Measurements from ENCODE around the gene CTAG2. TPM values are rescaled to one million over a fixed set of nuclear protein-coding genes. Genes with fewer than 3 reads are reported as not detected.
"Not testable (repeated sequence)": the region's sequence is repeated elsewhere in the genome, so short reads cannot be mapped to it uniquely, and the experiment has no call there.

The CTAG2 gene
- total RNA-seq, 2 experiments from 2014 or later: not detected

DNA sequence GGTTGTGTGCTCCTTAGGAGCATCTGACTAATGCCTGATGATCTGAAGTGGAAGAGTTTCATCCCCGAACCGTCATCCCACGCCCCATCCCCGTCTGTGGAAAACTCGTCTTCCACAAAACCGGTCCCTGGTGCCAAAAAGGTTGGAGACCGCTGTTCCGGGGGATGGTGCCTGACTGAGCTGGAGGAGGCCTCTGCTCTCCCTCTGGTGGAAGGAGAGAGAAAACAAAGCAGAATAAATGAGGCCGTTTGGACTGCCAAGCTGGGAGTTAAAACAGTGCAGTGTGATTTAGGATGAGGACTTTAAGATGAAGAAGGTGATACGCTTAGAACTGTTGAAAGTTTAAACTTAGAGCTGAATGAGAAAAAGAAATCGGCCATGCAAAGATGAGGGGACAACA lies 19.7 kb downstream of the CTAG2 start:
- H3K4me1 Mint-ChIP-seq; H3K27ac Mint-ChIP-seq; H3K9me3 Mint-ChIP-seq; POLR2A ChIA-PET; H3K27me3 Mint-ChIP-seq; H3K36me3 Mint-ChIP-seq (ENCODE audit: low read depth); CTCF ChIA-PET; DNase-seq; H3K4me3 Mint-ChIP-seq: not testable (repeated sequence)

GRCh38 chrX:154630949-154631348 lies 22.4 kb downstream of the CTAG2 start:
- H3K27me3 Mint-ChIP-seq; CTCF ChIA-PET; POLR2A ChIA-PET; DNase-seq; H3K9me3 Mint-ChIP-seq; H3K4me3 Mint-ChIP-seq; H3K36me3 Mint-ChIP-seq (ENCODE audit: low read depth); H3K27ac Mint-ChIP-seq; H3K4me1 Mint-ChIP-seq: not testable (repeated sequence)

GRCh38 chrX:154628960-154629359 lies 24.4 kb downstream of the CTAG2 start:
- H3K27ac Mint-ChIP-seq; H3K27me3 Mint-ChIP-seq; POLR2A ChIA-PET; H3K36me3 Mint-ChIP-seq (ENCODE audit: low read depth); H3K4me3 Mint-ChIP-seq; H3K9me3 Mint-ChIP-seq; DNase-seq; CTCF ChIA-PET; H3K4me1 Mint-ChIP-seq: not testable (repeated sequence)

DNA sequence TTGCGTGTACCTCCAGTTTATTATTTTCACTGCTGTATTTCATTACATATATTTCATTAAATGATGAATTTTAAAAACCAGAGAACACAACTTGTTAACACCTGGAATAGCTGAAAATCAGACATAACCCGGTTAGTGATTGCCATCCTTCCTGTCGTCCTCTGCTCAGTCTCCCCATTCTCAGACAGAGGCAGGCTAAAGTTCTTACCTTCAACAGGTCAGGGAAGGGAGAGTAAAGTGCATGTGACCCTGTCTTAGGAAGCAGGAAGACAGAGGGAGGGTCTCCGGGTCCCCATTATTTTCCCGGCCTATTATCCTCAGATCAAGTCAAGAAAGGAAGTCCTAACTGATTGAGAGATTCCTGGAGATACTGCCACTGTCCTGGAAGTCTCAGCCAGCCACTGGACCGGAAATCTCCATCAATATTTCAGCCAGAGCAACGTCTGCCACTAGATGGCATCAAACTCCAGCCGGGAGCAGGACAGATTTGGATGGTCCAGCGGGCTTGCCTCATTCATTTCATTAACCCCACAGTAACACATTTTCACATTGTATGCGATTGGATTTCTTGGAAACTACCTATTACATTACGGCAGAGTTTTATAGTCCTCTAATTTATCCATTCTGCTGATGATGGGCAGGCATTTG lies 32.5 kb downstream of the CTAG2 start:
- H3K4me1 Mint-ChIP-seq; DNase-seq; H3K27me3 Mint-ChIP-seq; H3K9me3 Mint-ChIP-seq; CTCF ChIA-PET; H3K36me3 Mint-ChIP-seq (ENCODE audit: low read depth); H3K27ac Mint-ChIP-seq; H3K4me3 Mint-ChIP-seq; POLR2A ChIA-PET: not testable (repeated sequence)

DNA sequence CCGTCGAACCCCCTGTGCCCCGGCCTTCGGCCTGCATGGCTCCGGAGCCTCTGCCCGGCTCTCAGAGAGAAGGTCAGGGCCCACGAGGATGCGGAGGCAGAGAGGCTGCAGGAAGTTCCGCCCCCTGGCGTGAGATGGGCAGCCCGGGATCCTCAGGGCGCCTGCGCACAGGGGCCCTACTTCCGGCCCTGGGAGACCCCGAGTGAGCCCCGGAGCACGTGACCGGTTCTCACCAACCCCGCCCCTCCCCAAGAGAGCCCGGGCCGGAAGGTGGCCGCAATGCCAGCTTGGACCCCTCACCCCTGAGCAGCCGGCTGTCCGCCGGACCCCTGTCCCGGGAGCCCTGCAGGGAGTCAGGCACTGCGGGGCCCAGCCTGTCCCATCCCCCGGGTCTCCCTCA lies 34.2 kb downstream of the CTAG2 start, which contains the start of gene CTAG1B:
CTAG1B (minus strand) TSS at position 101 of the 400 bp plus-strand sequence; CDS start at position 37, 64 bp downstream.
- H3K27me3 Mint-ChIP-seq; CTCF ChIA-PET; POLR2A ChIA-PET; H3K4me3 Mint-ChIP-seq; H3K9me3 Mint-ChIP-seq; H3K4me1 Mint-ChIP-seq; DNase-seq; H3K36me3 Mint-ChIP-seq (ENCODE audit: low read depth); H3K27ac Mint-ChIP-seq: not testable (repeated sequence)

DNA sequence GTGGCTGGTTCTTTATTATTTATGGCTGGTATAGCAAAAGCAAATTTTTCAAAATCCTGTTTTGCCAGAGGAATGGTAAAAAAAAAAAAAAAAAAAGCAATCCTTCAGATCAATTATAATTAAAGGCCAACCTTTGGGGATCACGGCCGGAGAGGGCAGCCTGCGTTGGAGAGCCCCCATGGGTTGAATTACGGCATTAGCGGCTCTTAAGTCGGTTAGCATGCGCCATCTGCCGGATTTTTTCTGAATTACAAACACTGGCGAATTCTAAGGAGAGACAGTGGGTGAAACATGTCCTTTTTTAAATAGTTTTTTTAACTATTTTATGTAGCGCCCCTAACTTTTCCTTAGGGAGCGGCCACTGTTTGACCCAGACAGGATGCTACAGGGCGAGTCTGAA lies 39.8 kb downstream of the CTAG2 start:
- H3K4me3 Mint-ChIP-seq; H3K36me3 Mint-ChIP-seq (ENCODE audit: low read depth); H3K9me3 Mint-ChIP-seq; H3K27ac Mint-ChIP-seq; H3K4me1 Mint-ChIP-seq; DNase-seq; CTCF ChIA-PET; POLR2A ChIA-PET; H3K27me3 Mint-ChIP-seq: not testable (repeated sequence)

GRCh38 chrX:154611146-154611545 lies 42.2 kb downstream of the CTAG2 start:
- CTCF ChIA-PET: interaction anchor here (1.6 kb wide), 1 partner anchor 11 kb away, joined by 4 read pairs; no protein-coding TSS in a partner anchor
- H3K36me3 Mint-ChIP-seq (ENCODE audit: low read depth); H3K9me3 Mint-ChIP-seq; H3K4me3 Mint-ChIP-seq; POLR2A ChIA-PET; H3K4me1 Mint-ChIP-seq; DNase-seq; H3K27ac Mint-ChIP-seq; H3K27me3 Mint-ChIP-seq: not testable (repeated sequence)

- CTCF ChIA-PET; H3K27ac Mint-ChIP-seq; POLR2A ChIA-PET; H3K4me3 Mint-ChIP-seq; DNase-seq; H3K27me3 Mint-ChIP-seq; H3K9me3 Mint-ChIP-seq; H3K36me3 Mint-ChIP-seq (ENCODE audit: low read depth): not testable (repeated sequence)
- peaks cover 14% of the 10 kb centered on the region for H3K4me1 Mint-ChIP-seq
Observed at GRCh38 chrX:154608823-154609222, 44.6 kb downstream of the CTAG2 start.

DNA sequence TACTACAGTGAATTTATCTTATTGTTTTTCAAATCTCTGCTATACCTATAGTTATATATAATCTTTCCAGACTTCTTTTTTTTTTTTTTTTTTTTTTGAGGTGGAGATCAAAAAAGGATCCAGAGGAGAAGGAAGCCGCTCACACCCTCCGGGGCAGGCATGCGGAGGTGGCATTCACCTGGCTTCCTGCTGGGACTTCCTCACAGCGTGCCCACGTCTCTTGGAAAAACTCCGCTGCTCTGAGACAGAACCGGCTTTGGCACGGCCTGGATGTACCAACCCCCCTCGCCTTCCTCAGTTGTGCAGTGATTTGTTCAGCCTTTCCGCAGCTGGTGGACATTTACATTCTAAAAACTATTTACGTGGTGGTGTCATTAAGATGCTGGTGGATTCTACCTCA lies 45.4 kb downstream of the CTAG2 start:
- H3K9me3 Mint-ChIP-seq; POLR2A ChIA-PET; H3K4me3 Mint-ChIP-seq; CTCF ChIA-PET; H3K27ac Mint-ChIP-seq; H3K27me3 Mint-ChIP-seq; H3K36me3 Mint-ChIP-seq (ENCODE audit: low read depth); DNase-seq: not testable (repeated sequence)
- peaks cover 14% of the 10 kb centered on the region for H3K4me1 Mint-ChIP-seq

- Mint-ChIP-seq H3K4me3 (no peak overlapping the region), H3K27me3 (peaks cover 3% of the 10 kb centered on the region), H3K36me3 (ENCODE audit: low read depth) (no peaks in the 10 kb centered on the region), H3K4me1 (peaks cover 14% of the 10 kb centered on the region), H3K27ac (no peak overlapping the region), H3K9me3 (no peaks in the 10 kb centered on the region)
- ChIA-PET POLR2A (no interaction called here), CTCF (no interaction called here)
- DNase-seq: no peak
Observed at GRCh38 chrX:154607370-154607769, 46.0 kb downstream of the CTAG2 start.

DNA sequence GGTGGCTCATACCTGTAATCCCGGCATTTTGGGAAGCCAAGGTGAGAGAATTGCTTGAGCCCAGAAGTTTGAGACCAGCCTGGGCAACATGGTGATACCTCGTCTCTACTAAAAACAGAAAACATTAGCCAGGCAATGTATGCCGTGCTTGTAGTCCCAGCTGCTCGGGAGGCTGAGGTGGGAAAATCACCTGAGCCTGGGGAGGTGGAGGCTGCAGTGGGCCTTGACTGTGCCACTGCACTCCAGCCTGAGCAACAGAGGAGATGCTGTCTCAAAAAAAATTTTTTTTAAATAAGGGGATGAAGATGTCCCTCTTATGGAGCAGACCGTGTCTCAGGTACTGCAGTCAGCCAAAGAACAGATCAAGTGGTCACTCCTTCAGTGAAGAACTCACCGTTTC lies 47.8 kb downstream of the CTAG2 start:
- no peaks in the 10 kb centered on the region for H3K9me3 Mint-ChIP-seq
- no peaks in the 10 kb centered on the region for H3K36me3 Mint-ChIP-seq (ENCODE audit: low read depth)
- ChIA-PET CTCF (no interaction called here), POLR2A (no interaction called here)
- no peak overlapping the region for H3K27ac Mint-ChIP-seq
- peaks cover 3% of the 10 kb centered on the region for H3K27me3 Mint-ChIP-seq
- DNase-seq: no peak
- H3K4me1 Mint-ChIP-seq: peaks cover 14% of the 10 kb centered on the region
- H3K4me3 Mint-ChIP-seq: no peak overlapping the region

DNA sequence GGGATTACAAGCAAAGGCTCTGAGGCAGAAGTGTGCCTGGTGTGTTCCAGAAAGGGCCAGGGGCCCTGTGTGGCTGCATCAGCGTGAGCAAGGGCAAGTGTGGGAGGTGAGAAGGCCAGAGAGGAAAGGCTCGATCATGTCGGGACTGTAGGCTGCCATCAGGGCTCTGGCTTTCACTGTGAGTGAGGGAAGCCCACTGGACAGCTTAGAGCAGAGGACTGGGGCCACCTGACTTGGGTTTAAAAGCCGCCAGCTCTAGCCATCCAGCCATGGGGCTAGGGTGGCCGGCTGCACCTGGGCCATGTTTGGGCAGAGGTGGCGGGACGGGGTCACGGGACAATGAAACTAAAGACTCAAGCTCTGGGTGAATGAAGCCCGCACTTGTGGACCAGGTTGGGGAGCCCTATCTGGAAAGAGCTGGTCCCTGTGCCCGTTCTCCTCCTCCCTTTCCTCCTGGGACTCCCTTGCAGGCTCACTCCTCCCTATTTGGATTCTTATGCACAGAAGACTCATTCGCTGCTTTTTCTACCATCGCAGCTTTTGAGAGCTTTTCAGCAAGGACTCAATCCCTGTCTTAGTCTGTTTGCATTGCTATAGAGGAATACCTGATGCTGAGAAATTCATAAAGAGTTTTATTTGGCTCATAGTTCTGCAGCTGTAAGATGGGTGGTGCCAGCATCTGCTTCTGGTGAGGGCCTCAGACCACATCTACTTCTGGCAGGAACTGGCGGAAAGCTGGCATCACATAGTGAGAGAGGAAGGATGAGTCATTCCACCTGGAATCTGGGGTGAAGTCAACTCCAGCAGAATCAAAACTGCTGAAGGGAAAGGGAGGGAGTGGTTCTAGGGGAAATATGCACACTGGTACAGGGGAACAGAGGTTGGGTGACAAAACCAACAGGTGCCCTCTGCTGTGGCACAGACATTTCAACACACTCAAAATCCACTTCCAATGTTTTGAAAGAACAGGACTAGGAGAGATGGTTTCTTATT lies 49.6 kb downstream of the CTAG2 start:
- POLR2A ChIA-PET: no interaction called here
- DNase-seq: no peak
- Mint-ChIP-seq H3K4me1 (peaks cover 14% of the 10 kb centered on the region), H3K4me3 (no peak overlapping the region), H3K27ac (no peak overlapping the region), H3K9me3 (no peaks in the 10 kb centered on the region), H3K27me3 (peaks cover 3% of the 10 kb centered on the region), H3K36me3 (ENCODE audit: low read depth) (no peaks in the 10 kb centered on the region)
- CTCF ChIA-PET: no interaction called here

DNA sequence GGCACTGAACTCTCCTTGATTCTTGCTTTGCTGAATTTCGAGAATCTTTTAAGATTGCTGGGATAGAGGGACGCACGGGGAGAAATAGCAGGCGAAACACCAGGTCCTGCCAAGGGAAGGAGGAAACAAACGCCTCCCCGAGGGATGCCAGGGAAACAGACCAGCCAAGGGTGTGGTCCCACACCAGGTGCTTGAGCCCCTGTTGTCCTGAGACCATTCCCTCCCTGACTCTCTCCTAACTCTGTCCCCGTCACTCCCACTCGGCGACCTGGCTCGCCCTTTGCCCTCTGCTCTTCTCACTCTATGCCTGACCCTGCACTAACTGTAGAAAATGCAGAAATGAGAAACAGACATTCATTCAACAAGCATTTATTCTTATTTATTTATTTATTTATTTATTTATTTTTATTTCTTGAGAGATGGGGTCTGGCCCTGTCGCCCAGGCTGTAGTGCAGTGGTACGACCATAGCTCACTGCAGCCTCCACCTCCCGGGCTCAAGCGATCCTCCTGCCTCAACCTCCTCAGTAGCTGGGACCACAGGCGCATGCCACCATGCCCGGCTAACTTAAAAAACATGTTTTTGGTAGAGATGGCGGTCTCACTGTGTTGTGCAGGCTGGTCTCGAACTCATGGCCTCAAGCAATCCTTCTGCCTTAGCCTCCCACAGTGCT lies 50.5 kb downstream of the CTAG2 start:
- CTCF ChIA-PET: interaction anchor here (1.4 kb wide), 1 partner anchor 10 kb away, joined by 3 read pairs; no protein-coding TSS in a partner anchor

More for the DNA sequence above, 50.5 kb downstream of the CTAG2 start:
- Mint-ChIP-seq H3K4me3 (no peak overlapping the region), H3K4me1 (peaks cover 14% of the 10 kb centered on the region), H3K27me3 (peaks cover 3% of the 10 kb centered on the region), H3K36me3 (ENCODE audit: low read depth) (no peaks in the 10 kb centered on the region), H3K27ac (no peak overlapping the region), H3K9me3 (no peaks in the 10 kb centered on the region)
- POLR2A ChIA-PET: no interaction called here
- DNase-seq: no peak
